Activated CD8-positive, alpha-beta memory T cell treated with anti-CD3 and anti-CD28 coated beads, Interleukin-2, amount 50 U/mL, for 24 hours (primary cell): ENCODE results near the gene TEX2.

Experiments used
- DNase-seq: peaks from one replicate; pipeline ENCODE4 v3.0.0-alpha.2; 2020; ENCODE audit errors: extremely low read depth

TEX2 gene, protein sequence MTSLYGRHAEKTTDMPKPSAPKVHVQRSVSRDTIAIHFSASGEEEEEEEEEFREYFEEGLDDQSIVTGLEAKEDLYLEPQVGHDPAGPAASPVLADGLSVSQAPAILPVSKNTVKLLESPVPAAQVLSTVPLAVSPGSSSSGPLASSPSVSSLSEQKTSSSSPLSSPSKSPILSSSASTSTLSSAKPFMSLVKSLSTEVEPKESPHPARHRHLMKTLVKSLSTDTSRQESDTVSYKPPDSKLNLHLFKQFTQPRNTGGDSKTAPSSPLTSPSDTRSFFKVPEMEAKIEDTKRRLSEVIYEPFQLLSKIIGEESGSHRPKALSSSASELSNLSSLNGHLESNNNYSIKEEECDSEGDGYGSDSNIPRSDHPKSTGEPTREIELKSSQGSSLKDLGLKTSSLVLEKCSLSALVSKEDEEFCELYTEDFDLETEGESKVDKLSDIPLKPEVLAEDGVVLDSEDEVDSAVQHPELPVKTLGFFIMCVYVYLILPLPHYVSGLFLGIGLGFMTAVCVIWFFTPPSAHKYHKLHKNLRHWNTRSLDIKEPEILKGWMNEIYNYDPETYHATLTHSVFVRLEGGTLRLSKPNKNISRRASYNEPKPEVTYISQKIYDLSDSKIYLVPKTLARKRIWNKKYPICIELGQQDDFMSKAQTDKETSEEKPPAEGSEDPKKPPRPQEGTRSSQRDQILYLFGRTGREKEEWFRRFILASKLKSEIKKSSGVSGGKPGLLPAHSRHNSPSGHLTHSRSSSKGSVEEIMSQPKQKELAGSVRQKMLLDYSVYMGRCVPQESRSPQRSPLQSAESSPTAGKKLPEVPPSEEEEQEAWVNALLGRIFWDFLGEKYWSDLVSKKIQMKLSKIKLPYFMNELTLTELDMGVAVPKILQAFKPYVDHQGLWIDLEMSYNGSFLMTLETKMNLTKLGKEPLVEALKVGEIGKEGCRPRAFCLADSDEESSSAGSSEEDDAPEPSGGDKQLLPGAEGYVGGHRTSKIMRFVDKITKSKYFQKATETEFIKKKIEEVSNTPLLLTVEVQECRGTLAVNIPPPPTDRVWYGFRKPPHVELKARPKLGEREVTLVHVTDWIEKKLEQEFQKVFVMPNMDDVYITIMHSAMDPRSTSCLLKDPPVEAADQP

DNA sequence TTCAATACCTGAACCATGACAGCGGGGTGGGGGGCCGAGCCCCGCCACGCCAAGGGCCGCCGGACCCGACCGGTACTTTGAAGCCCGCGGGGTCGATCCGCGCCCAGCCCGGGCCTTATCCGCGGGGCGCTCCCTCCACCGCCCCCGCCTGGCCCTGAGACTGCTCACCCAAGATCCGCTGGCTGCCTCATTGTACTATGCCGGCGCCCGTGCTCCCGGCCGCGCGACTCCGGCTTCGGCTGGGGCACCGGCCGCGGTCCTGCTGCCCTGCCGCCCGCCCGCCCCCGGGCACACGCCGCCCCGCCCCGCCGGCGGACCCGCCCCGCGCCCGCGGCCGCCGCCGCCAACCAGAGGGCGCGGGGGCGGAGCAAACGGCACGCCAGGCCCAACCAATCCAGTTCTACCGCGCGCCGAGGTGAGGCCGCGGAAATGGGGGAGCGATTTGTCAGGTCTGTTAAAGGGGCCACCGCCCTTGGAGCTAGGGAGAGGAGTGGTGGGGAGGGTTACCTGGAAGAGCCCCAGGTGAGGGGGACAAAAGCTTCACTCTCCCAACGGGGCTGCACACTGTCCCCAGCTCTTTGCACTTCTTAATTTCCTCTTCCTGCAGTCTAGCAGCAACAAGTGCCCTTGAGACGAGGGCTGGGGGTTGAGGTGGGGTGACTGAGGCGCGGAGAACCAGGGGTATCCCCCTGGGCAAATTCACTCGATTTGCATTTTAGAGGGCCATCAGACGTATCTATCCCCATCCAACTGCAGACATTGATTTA, at the start of gene TEX2:
TSS of gene TEX2 (minus strand) at position 261 of the 767 bp plus-strand sequence. CDS start 49,043 bp downstream, outside the sequence.
- DNase-seq = peak; percentile 75

DNA sequence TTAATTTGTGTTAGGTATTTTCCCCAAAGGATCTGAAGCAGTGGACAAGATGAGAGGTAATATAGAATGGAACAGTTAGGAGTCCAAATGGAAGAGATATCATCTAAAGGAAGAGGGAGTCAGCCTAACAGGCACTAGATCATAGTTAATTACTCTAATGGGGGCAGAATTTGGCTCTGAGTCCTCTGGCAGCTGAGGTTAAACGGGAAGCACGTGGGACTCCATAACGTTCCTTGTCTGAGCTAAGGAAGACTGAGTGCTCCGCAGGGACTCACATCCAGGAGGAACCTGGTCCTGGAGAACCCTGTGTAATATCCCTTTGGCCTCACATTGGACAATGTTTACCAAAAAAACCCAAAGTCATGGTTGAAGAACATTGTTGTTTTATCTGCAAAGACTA, 46.6 kb upstream of the TEX2 start:
- no peak for DNase-seq

DNA sequence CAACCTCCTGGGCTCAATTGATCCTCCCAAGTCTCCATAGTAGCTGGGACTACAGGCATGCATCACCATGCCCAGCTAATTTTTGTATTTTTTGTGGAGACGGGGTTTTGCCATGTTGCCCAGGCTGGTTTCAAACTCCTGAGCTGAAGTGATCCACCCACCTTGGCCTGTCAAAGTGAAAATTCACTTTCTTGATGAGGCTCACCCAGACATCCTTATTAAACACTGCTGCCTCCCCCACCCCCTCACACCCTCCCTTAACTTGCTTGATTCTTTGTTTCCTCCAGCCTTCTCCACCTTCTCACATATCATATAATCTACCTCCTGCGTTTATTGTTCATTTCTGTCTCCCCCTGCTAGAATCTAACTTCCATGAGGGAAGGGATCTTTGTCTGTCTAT, 46.0 kb upstream of the TEX2 start:
- DNase-seq = no peak

DNA sequence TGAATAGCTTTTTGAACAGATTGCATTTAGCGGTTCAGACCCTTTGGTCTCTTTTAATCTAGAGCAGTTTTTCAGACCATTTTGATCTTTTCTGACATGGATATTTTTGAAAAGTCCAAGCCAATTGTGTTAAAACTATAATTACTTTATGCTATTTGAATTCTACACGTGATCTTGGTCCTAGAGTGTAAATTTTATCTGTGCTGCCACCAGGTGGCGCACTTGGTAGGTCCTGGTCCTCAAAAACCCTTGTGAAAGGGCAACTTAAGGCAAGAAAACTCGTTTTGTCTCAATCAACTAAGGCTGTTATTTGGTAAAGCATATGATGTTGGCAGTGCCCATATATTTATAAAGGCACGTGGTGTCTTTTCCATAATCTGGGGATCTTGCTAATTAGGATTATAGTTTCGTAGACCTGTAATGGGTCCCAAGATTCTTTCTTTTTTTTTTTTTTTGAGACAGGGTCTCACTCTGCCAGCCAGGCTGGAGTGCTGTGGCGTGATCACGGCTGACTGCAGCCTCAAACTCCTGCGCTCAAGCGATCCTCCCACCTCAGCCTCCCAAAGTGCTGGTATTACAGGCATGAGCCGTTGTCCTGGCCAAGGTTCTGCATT, 43.9 kb upstream of the TEX2 start:
- peak; percentile 26 for DNase-seq

DNA sequence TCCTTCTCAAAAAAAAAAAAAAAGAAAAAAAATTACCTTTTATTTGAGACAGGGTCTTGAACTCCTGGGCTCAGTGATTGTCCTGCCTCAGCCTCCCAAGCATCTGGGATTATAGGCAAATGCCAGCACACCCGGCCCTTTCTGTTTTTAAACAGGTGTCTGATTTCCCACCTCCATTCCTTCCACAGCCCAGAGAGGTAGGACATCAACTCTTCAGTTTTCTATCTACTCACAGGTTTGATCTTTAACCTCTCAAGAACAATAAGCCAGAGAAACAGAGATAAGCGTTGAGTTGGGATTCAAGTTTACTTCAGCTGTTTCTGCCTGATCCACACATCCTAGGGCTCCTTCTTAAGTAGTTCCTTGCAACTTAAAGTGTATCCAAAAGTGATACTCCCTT, 41.5 kb upstream of the TEX2 start:
- no peak for DNase-seq

DNA sequence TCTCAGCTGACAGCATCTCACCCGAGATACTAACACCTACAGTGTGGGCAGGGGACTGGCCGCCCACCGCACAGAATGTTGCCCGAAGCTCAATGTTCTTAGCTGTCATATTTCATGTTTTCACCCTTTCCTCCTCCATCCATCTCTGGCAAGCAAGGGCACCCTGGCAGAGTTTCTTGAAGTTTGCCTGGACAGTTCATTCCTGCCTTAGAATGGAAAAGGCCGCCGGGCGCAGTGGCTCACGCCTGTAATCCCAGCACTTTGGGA, 37.6 kb upstream of the TEX2 start:
- no peak for DNase-seq

DNA sequence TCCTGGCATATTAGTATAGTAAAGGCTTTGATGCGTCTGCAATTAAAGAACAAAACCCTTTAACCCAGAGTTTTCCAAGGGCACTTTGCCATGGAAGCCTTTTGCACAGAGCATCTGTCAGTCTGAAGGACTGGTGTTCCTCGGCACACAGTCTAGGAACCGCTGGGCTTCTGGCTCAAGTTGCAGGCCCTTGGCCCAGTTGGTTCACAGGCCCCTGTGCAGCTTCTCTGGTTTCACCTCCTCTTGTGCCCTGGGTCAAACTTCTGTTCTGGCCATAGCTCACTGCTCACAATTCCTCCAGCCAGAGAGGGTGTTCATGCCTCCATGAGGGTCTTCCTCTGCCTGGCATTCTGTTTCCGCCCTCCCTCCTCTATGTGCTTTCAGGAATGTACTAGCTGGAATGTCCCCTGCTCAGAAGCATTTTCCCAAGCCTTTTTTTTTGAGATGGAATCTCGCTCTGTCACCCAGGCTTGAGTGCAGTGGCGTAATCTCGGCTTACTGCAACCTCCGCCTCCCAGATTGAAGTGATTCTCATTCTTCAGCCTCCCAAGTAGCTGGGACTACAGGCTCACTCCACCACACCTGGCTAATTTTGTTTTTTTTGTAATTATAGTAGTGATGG, 34.5 kb upstream of the TEX2 start:
- no peak for DNase-seq

DNA sequence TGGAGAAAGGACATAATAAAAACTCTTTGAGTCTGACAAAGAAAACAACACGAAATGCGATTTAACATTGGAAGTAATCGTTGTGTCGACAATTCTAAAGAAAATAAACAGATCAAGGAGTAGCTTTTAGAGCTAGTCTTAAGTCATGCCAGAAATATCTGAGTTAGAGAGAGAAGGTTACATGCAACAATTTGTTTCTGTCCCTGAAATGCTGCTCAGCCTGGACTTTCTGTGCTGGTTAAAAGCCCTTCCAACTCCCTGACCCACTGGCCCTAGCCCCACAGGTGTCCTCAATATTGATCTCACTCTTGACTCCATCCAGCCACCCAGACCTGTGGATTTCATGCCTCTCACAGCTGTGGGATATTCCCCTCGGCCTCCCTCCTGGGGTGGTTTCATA, 33.2 kb upstream of the TEX2 start:
- no peak for DNase-seq

DNA sequence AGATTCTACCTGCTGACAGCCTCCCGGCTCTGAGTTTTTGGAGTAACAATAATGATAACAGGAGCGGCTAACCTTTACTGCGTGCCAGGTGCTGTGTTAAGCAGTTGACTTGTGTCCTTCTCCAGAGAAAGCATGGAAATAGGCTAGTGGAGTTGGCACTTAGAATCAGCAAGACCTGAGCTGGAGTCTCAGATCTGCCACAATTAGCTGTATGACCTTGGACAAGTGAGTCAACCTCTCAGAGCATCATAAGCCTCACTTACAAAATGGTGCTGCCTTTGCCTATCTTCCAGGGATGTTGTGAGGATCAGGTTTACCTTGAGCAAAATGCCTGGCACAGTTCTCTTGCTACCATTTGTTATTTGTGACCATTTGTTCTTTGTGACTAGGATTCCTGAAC, 32.1 kb upstream of the TEX2 start:
- DNase-seq = no peak

DNA sequence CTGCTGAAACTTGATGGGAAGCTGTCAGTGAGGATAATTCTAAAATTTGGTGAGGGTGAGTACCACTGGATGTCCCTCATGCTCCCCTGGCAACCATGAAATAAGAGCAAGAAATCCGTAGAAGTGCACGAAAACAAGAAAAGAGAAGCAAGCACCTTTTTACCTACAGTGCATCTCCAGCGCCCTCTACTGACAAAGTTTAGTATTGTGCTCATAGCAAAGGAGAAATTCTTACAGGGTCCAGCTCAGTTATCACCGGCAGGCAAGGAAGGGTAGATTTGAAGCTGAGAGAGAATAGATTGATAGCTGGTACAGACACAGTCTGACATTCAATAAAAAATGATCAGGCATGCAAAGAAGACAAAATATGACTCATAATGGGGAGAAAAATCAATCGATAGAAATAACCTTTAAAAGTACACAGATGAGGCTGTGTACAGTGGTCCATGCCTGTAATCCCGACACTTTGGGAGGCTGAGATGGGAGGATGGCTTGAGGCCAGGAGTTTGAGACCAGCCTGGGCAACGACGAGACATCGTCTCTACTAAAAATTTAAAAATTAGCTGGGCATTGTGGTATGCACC, 28.3 kb upstream of the TEX2 start:
- no peak for DNase-seq

DNA sequence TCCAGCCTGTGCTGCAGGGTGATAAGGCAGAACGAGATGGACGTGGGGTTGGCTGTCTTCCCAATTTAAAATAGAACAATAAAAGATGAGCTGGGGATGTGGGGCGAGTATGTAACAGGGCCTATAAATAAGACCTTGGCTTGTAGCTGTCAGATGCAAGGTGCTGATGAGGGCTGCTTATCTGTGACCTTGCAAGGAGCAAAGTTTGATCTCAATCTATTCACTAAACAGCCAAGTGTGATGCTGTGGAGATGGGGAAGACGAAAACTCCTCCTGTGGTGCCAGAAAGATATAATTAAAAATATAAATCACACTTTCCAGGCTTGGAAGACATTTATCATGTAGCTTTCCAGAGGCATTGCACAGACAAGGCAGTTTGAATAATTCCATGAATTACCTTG, 26.7 kb upstream of the TEX2 start:
- no peak for DNase-seq

DNA sequence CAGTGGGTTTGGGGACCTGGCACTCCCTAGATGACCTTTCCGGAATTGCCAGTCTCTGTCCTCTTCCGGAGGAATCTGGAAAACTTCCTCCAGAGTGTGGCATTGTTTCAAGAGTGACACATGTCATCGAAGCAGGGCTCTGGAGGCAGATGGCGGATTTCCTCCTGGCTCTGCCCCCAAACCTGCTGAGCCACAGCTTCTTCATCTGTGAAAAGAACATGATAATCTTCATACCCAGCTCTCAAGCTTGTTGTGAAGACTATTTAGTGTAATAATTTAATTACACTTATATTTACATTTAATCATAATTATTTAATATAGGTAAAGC, 19.7 kb upstream of the TEX2 start:
- no peak for DNase-seq

DNA sequence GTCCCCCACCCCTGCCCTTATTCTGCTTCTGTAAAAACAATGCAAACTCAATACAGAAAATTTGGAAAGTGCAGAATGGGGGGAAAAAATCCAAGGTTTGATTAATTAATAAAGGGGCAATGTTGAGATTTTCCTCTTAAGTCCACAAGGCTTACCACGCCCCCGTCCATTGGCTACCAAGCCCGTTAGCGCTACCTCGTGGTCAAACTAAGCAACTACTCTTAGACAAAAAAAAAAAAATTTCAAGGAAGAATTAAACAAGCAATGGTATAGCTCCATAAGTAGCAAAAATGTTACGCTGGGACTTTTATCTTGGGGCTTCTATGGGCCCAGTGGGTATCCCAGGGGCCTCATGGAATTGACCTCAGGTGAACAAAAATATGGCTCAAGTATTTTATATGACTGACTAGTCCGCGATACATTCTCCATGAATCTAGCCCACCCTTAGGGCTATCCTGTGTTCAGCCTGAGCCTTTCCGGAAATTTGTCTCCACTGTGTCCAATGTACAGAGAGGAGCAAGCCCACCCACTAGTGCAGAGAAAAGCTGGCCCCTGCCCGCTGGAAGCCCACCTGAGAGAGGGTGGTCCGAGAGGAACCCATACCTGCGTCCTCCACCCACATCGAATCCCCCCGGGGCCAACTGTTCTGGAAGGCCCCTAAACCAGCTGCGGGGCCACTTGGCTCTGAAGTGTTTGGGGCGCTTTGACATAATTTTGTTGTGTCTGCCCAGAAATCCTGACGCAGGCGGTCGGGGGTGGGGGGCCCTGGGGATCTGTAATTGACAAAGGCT, 19.1 kb upstream of the TEX2 start:
- no peak for DNase-seq

DNA sequence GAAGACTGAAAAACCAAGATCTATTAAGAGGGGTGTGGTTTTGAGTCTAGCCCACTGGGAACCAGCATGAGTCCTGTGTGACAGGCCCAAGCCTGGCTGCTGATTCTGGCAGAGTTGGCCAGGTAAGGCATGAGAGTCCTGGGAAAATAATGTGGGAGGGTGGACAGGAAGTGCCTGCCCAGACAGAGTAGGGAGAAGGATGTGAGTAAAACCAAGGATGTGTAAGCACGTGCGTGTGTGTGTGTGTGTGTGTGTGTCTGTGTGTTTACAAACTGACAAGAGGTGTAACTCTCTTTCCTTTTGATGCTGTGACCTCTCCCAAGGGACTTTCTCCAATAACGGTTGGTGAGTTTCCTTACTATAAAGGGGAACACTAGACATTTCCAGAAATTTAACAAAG, 15.6 kb upstream of the TEX2 start:
- no peak for DNase-seq

DNA sequence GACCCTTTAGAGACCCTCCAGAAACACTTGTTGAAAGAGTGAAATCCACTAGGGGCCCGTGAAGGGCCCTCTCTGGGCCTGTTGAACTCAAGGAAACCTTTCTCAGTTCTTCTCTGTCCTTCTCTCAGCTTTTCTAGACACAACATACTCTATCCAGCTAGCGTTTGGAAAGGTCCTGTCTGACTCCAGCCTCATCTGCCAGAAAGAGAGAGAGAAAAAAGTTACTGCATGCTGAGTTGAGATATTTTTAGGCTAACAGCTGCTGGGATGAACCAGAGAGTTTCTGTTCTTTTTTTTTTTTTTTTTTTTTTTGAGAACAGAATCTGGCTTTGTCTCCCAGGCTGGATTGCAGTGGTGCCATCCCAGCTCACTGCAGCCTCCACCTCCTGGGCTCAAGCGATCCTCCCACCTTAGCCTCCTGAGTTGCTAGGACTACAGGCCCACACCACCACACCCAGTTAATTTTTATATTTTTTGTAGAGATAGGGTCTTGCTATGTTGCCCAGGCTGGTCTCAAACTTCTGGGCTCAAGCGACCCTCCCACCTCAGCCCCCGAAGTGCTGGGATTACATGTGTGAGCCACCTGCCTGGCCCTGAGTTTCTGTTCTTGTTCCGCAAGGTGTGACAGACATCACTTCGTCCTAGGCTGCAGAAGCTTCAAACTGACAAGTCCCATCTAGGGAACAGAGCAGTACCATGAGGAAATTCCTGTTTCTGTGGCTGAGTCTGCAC, 14.9 kb upstream of the TEX2 start:
- no peak for DNase-seq

DNA sequence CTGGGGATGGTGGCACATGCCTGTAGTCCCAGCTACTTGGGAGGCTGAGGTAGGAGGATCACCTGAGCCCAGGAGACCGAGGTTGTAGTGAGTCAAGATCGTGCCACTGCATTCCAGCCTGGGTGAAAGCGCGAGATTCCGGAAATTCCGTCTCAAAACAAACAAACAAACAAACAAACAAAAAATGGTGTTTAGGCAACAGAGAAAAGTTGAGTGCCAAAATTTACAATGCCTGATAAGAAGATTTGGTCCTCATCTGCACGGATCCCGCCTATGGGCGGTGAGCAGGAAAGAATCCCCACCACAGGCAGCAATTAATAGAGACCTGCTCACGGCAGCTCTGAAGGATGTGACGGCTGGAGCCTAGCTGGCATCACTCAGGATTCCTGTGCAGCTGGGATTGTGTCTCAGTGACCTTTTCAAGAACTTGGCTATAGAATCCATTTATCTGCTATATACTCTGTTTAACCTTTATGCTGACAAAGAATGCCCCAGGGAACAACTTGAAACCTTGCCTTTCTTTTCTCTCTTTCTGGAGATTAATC, 14.0 kb upstream of the TEX2 start:
- no peak for DNase-seq

DNA sequence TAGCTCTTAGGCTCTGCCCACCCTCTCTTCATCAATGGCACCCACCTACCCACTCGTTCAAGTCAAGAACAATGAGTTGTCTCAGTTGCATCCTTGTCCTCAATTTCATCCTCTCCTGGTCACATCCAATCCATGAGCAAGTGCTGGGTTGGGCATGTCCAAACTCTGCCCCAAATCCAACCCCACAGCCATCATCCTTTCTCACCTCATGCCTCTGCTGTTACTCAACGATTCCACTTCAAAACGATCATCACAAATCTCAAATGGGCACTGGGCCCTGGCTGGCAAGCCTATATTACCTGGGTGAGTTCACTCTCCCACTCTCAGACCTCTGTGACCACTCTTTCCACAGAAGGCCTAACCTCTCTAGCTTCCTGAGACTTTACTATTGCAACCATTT, 12.0 kb upstream of the TEX2 start:
- no peak for DNase-seq

DNA sequence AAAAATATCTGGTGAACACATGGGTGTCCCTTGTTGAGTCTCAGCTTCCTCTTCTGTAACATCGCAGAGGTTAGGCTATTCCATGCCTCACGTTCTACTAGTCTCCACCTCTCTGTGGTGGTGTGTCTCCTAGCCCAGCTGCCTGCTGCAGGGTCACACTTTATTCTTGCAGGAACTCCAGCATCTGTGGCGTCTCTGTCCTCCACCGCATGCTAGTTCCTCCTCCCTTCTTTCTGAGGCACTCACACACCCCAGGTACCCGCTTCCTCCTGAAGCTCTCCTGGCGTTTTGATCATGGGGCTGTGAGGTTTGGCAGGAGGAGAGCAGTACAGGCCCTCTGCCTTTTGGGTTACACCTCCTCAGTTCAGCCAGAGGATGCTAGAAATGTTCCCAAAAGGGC, 9.9 kb upstream of the TEX2 start:
- no peak for DNase-seq

DNA sequence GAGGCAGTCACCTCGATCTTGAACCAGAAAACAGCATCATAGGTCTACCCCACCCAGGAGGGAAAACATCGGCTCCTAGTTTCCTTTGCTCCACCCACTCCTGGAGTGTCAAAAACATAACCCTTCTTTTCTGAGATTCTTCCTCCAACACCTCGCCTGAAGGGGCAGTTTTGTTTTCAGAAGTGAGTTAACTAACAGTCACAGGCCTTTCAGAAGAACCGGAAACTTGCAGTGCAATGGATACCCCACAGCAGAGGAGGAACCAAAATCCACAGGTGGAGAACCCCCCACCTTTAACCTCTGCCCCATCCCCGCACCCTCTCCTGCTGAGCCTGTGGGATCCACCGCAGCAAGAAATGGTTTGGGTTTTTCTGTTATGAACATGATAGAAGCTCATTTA, 7.8 kb upstream of the TEX2 start:
- DNase-seq = no peak
